ENCODE measurements around the gene E2F1.

Gene E2F1

DNA sequence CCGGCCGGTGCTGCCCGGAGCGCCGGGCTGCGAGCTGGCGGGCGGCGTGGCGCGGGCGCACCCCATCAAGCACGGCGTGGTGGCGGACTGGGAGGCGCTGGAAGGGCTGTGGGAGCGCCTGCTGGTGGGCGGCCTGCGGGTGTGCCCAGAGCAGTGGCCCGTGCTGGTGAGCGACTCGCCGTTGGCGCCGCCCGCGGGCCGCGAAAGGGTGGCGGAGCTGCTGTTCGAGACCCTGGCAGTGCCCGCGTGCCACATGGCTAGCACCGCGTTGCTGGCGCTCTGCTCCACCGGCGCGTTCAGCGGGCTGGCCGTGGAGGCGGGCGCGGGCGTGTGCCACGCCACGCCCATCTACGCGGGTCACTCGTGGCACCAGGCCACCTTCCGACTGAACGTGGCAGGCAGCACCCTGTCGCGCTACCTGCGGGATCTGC is 18.9 kb downstream of the E2F1 start:
- Histone ChIP-seq H3K79me2 (ENCODE audit: insufficient read depth, low read length) (no peaks in the 10 kb centered on the region), H4K20me1 (ENCODE audit: insufficient read depth, low read length) (no peaks in the 10 kb centered on the region), H3K9ac (ENCODE audit: low read depth, low read length) (no peak overlapping the region), H3K9me3 (ENCODE audit: insufficient read depth, low read length, severe bottlenecking) (no peaks in the 10 kb centered on the region), H3K4me1 (ENCODE audit: insufficient read depth, low read length) (peaks cover 21% of the 10 kb centered on the region), H3K27me3 (ENCODE audit: insufficient read depth, low read length, poor library complexity) (no peaks in the 10 kb centered on the region), H3K27ac (ENCODE audit: low read length) (no peak overlapping the region), H3K36me3 (ENCODE audit: insufficient read depth, low read length) (peaks cover 13% of the 10 kb centered on the region; the same call in 1 of the 2 replicates), H3K4me3 (ENCODE audit: low read depth in 1 of 2, low read length in 2 of 2) (no peak overlapping the region), H2AFZ (ENCODE audit: low read depth, low read length) (no peak overlapping the region), H3K4me2 (ENCODE audit: insufficient read depth, low read length) (no peak overlapping the region)
- DNase-seq (no peak), ATAC-seq (ENCODE audit: insufficient read depth, low read depth) (no peak)
- no peak for TF ChIP-seq EZH2 (IDR thresholded peaks at IDR 0.05; ENCODE audit: borderline replicate concordance, low read depth, low read length, severe bottlenecking)
- TF ChIP-seq, protein P1, sequence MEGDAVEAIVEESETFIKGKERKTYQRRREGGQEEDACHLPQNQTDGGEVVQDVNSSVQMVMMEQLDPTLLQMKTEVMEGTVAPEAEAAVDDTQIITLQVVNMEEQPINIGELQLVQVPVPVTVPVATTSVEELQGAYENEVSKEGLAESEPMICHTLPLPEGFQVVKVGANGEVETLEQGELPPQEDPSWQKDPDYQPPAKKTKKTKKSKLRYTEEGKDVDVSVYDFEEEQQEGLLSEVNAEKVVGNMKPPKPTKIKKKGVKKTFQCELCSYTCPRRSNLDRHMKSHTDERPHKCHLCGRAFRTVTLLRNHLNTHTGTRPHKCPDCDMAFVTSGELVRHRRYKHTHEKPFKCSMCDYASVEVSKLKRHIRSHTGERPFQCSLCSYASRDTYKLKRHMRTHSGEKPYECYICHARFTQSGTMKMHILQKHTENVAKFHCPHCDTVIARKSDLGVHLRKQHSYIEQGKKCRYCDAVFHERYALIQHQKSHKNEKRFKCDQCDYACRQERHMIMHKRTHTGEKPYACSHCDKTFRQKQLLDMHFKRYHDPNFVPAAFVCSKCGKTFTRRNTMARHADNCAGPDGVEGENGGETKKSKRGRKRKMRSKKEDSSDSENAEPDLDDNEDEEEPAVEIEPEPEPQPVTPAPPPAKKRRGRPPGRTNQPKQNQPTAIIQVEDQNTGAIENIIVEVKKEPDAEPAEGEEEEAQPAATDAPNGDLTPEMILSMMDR (IDR thresholded peaks at IDR 0.05; ENCODE audit: borderline replicate concordance, extremely low read depth, low read length, poor library complexity, severe bottlenecking), result no peak

DNA sequence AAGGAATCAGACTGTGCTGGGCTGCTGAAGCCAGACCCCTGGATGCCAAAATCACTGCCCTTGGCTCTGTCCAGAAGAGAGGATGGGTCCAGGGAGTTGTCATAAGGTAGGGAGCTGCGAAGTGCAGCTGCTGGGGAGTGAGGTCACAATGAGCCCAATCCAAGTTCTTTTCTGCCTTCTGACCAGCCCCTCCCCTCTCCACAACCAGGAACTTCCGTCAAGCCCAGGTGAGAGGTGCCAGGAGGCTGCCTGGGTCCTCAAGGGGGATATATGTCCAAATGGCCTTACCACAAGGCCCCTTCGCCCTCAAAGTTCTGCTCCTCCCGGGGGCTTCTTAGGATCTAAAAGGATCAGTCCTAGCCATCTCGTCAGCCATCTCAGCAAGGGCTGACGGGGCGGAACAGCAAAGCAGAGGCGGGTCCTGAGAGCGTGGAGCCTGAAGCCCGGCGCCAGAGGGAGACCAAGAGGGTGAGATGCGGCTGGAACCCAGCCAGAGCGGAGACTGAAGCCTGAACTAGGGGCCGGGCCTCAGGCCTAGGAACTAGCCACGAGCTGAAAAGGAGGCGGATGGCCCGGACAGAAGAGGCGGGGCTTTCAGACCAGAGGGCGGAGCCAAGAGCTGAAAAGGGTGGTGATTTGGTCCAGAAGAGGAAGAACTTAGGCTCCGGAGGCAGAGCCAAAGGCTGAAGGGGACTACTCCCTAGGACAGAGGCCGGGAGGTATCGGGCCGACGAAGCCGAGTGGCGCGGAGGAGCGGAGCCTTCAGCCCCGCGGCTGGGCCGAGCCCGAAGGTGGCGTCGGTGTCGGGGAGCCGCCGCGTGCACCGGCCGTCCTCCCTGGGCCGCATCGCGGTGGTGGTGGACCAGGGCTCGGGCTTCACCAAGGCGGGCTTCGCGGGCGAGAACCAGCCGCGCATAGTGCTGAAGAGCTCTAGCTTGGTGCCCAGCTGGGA is 19.6 kb downstream of the E2F1 start, which contains the start of gene ACTL10:
Gene ACTL10 (plus strand): TSS at position 651 of the 952 bp plus-strand sequence. CDS start 555 bp downstream, outside the sequence.
- Histone ChIP-seq H3K9ac (ENCODE audit: low read depth, low read length) (no peak within 1 kb of the TSS), H3K27me3 (ENCODE audit: insufficient read depth, low read length, poor library complexity) (no peaks in the 10 kb centered on the region), H3K4me3 (ENCODE audit: low read depth in 1 of 2, low read length in 2 of 2) (no peak within 1 kb of the TSS), H3K4me1 (ENCODE audit: insufficient read depth, low read length) (peaks cover 21% of the 10 kb centered on the region), H3K27ac (ENCODE audit: low read length) (no peak within 1 kb of the TSS), H3K4me2 (ENCODE audit: insufficient read depth, low read length) (no peak within 1 kb of the TSS), H3K9me3 (ENCODE audit: insufficient read depth, low read length, severe bottlenecking) (no peaks in the 10 kb centered on the region), H2AFZ (ENCODE audit: low read depth, low read length) (no peak within 1 kb of the TSS), H3K36me3 (ENCODE audit: insufficient read depth, low read length) (peaks cover 13% of the 10 kb centered on the region; the same call in 1 of the 2 replicates), H4K20me1 (ENCODE audit: insufficient read depth, low read length) (no peaks in the 10 kb centered on the region), H3K79me2 (ENCODE audit: insufficient read depth, low read length) (no peaks in the 10 kb centered on the region)
- DNase-seq (no peak), ATAC-seq (ENCODE audit: insufficient read depth, low read depth) (no peak)
- no peak for TF ChIP-seq EZH2 (IDR thresholded peaks at IDR 0.05; ENCODE audit: borderline replicate concordance, low read depth, low read length, severe bottlenecking)
- TF ChIP-seq, protein P1 (IDR thresholded peaks at IDR 0.05; ENCODE audit: borderline replicate concordance, extremely low read depth, low read length, poor library complexity, severe bottlenecking), result no peak

DNA sequence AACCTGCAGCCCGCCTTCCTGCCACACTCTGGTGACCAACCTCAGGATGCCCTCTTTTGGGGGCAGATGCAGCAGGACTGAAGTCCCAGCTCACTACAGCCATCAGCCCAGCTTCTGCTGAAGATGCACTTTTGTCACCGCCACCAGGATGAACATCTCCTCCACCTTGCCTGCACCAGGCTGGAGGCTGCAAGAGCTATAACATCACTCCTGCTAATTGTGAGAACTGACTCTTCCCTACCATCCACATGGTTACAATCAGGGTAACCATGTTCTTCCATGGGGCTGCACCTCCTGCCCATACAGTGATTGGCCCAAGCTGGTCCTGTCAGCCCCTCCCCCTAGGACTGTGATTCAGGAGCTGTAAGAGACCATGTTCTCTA is 21.4 kb downstream of the E2F1 start:
- no peaks in the 10 kb centered on the region for H4K20me1 ChIP-seq (ENCODE audit: insufficient read depth, low read length)
- peaks cover 21% of the 10 kb centered on the region for H3K4me1 ChIP-seq (ENCODE audit: insufficient read depth, low read length)
- H3K4me3 ChIP-seq (ENCODE audit: low read depth in 1 of 2, low read length in 2 of 2), result no peak overlapping the region
- TF ChIP-seq EZH2 (IDR thresholded peaks at IDR 0.05; ENCODE audit: borderline replicate concordance, low read depth, low read length, severe bottlenecking), result no peak
- H3K9ac ChIP-seq (ENCODE audit: low read depth, low read length), result no peak overlapping the region
- no peaks in the 10 kb centered on the region for H3K27me3 ChIP-seq (ENCODE audit: insufficient read depth, low read length, poor library complexity)
- ATAC-seq (ENCODE audit: insufficient read depth, low read depth) (no peak), DNase-seq (no peak)
- no peak overlapping the region for H3K27ac ChIP-seq (ENCODE audit: low read length)
- H3K9me3 ChIP-seq (ENCODE audit: insufficient read depth, low read length, severe bottlenecking), result no peaks in the 10 kb centered on the region
- no peak overlapping the region for H2AFZ ChIP-seq (ENCODE audit: low read depth, low read length)
- no peaks in the 10 kb centered on the region for H3K79me2 ChIP-seq (ENCODE audit: insufficient read depth, low read length)
- peaks cover 9% of the 10 kb centered on the region; the same call in 1 of the 2 replicates for H3K36me3 ChIP-seq (ENCODE audit: insufficient read depth, low read length)
- 0 out of 2 replicates have a peak overlapping the region, but pooled peaks have one; percentile 84 for H3K4me2 ChIP-seq (ENCODE audit: insufficient read depth, low read length)

Data from DND-41 (cell line).